ENCODE measurements around the gene GPSM1. TPM values are rescaled to one million over a fixed set of nuclear protein-coding genes. Genes with fewer than 3 reads are reported as not detected.

Gene GPSM1
- total and polyA plus RNA-seq, 7 donors = 2.3 to 16.1 (median 5.0) TPM

GRCh38 chr9:136328011-136328621 lies 777 bp downstream of the GPSM1 start:
- Histone ChIP-seq H3K4me1 (peaks cover 0 to 37% (median 28%) of the 10 kb centered on the region in 4 donors), H3K4me3 (peak overlapping the region; percentile 50 to 84 (median 72)), H3K36me3 (no peaks in the 10 kb centered on the region), H3K27me3 (no peaks in the 10 kb centered on the region), H3K9me3 (no peaks in the 10 kb centered on the region), H3K27ac (peak overlapping the region; percentile 74 to 79 (median 78))
- intact Hi-C loops (cut with DNase I) = loop anchor here (5.0 to 10.0 kb wide), 2 partner anchors 34 to 317 kb away; partner anchors contain the start of gene DNLZ
- TF ChIP-seq POLR2A (IDR thresholded peaks at IDR 0.05) = no peak
- TF ChIP-seq POLR2AphosphoS5 (IDR thresholded peaks at IDR 0.05) = no peak
- TF ChIP-seq EP300 (IDR thresholded peaks at IDR 0.05) = no peak
- TF ChIP-seq, protein P1, sequence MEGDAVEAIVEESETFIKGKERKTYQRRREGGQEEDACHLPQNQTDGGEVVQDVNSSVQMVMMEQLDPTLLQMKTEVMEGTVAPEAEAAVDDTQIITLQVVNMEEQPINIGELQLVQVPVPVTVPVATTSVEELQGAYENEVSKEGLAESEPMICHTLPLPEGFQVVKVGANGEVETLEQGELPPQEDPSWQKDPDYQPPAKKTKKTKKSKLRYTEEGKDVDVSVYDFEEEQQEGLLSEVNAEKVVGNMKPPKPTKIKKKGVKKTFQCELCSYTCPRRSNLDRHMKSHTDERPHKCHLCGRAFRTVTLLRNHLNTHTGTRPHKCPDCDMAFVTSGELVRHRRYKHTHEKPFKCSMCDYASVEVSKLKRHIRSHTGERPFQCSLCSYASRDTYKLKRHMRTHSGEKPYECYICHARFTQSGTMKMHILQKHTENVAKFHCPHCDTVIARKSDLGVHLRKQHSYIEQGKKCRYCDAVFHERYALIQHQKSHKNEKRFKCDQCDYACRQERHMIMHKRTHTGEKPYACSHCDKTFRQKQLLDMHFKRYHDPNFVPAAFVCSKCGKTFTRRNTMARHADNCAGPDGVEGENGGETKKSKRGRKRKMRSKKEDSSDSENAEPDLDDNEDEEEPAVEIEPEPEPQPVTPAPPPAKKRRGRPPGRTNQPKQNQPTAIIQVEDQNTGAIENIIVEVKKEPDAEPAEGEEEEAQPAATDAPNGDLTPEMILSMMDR (IDR thresholded peaks at IDR 0.05) = no peak
- 26 to 29% methylated on average over 13 of the region's 13 CpGs for WGBS, 2 donors
- no peak for DNase-seq

DNA sequence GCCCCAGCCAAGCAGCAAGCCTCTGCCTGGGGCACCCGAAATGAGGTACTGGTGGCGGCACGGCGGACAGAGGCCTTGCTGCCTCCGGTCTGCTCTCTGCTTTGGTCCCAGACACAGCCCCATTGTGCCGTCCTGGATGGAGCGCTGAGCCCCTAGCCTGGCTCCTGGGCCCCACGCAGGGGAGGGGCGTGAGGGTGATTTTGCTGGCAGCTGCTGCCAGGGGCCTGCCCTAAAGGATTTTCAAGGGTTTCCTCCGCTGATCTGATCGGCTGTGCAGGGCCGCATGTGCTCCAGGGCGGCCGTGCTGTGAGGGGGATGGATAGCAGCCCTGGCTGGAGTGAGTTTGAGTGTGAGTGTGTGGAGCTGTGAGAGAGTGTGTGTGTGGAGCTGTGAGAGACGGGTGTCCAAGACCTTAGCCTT lies 1.3 kb downstream of the GPSM1 start:
- WGBS, 2 donors = 34 to 48% methylated on average over 15 of the region's 15 CpGs
- Histone ChIP-seq H3K27me3 (no peaks in the 10 kb centered on the region), H3K36me3 (no peaks in the 10 kb centered on the region), H3K9me3 (no peaks in the 10 kb centered on the region), H3K4me1 (peaks cover 0 to 37% (median 28%) of the 10 kb centered on the region in 4 donors), H3K4me3 (peak overlapping the region; percentile 50 to 84 (median 72)), H3K27ac (peak overlapping the region; percentile 74 to 79 (median 78))
- peak; percentile 69 for DNase-seq
- TF ChIP-seq EP300 (IDR thresholded peaks at IDR 0.05) (no peak), POLR2AphosphoS5 (IDR thresholded peaks at IDR 0.05) (peak in 1 of 4 donors; percentile 5)
- intact Hi-C loops (cut with DNase I) = loop anchor here (5.0 to 10.0 kb wide), 2 partner anchors 34 to 316 kb away; partner anchors contain the start of gene DNLZ

GRCh38 chr9:136329211-136329627 lies 1.9 kb downstream of the GPSM1 start:
- DNase-seq = no peak
- 69 to 80% methylated on average over 19 of the region's 19 CpGs for WGBS, 2 donors

GRCh38 chr9:136329636-136330405 lies 2.5 kb downstream of the GPSM1 start:
- intact Hi-C loops (cut with DNase I) = loop anchor here (5.0 to 10.0 kb wide), 2 partner anchors 32 to 315 kb away; partner anchors contain the start of gene DNLZ
- TF ChIP-seq, protein P1 (IDR thresholded peaks at IDR 0.05) = no peak

More at GRCh38 chr9:136329211-136329627, 1.9 kb downstream of the GPSM1 start:
- TF ChIP-seq, protein P1 (IDR thresholded peaks at IDR 0.05) = no peak
- no peak for TF ChIP-seq EP300 (IDR thresholded peaks at IDR 0.05)
- no peak for TF ChIP-seq POLR2AphosphoS5 (IDR thresholded peaks at IDR 0.05)
- TF ChIP-seq POLR2A (IDR thresholded peaks at IDR 0.05) = no peak
- intact Hi-C loops (cut with DNase I) = loop anchor here (5.0 to 10.0 kb wide), 2 partner anchors 33 to 316 kb away; partner anchors contain the start of gene DNLZ
- Histone ChIP-seq H3K27ac (peak overlapping the region in 3 of 4 donors; percentile 74 to 79 (median 76)), H3K4me1 (peaks cover 0 to 37% (median 28%) of the 10 kb centered on the region in 4 donors), H3K4me3 (peak overlapping the region in 2 of 4 donors; percentile 68 to 84), H3K27me3 (no peaks in the 10 kb centered on the region), H3K9me3 (no peaks in the 10 kb centered on the region), H3K36me3 (peaks cover 0 to under 1% (median 0%) of the 10 kb centered on the region in 4 donors)

More at GRCh38 chr9:136329636-136330405, 2.5 kb downstream of the GPSM1 start:
- peaks cover 0 to 37% (median 28%) of the 10 kb centered on the region in 4 donors for H3K4me1 ChIP-seq
- DNase-seq = no peak
- no peaks in the 10 kb centered on the region for H3K27me3 ChIP-seq
- no peak overlapping the region for H3K4me3 ChIP-seq
- 87 to 89% methylated on average over 23 of the region's 23 CpGs for WGBS, 2 donors
- H3K36me3 ChIP-seq = peaks cover 0 to 3% (median 0%) of the 10 kb centered on the region in 4 donors
- no peaks in the 10 kb centered on the region for H3K9me3 ChIP-seq
- no peak overlapping the region for H3K27ac ChIP-seq

All from sigmoid colon (tissue), 7 donors.